H1 (cell line): ENCODE data around the gene CCNY. TPM values are rescaled to one million over a fixed set of nuclear protein-coding genes. Genes with fewer than 3 reads are reported as not detected.

Experiments used
- CEBPB ChIP-seq: IDR thresholded peaks from 2 replicates; pipeline ENCODE4 v1.6.1; 2012; ENCODE audit warnings: low read depth, low read length
- HDAC6 ChIP-seq: IDR thresholded peaks from one replicate; pipeline ENCODE4 v1.7.1; 2012; ENCODE audit warnings: low read depth, mild to moderate bottlenecking, inconsistent platforms, low read length, moderate library complexity
- polyA plus RNA-seq, 7 experiments: library from polyadenylated mRNA; depleted of rRNA in 3 of 7; stranded (reverse) in 5 of 7; unstranded in 2 of 7; fragments of >200 nt in 5 of 7; fragments of 200-250 nt in 2 of 7; gene quantifications; 1 replicate in 5 of 7; 2 replicates in 1 of 7; 4 replicates in 1 of 7; pipeline versions ENCODE4 v1.2.1 to v1.2.3, GENCODE V29; 2011 to 2013; ENCODE audit warnings: missing spikeins in 2 of 7, mixed read lengths in 2 of 7
- total RNA-seq: library from RNA; stranded (reverse); fragmentation: NEBNext Ultra II Directional; extraction: Animal tissue kit (Norgen Biotek cat#: 25700); gene quantifications from 2 replicates; pipeline ENCODE4 v1.2.1, GENCODE V29; 2021

CCNY gene
- total and polyA plus RNA-seq, 2 of the 8 experiments (the other 6 are each of a cell fraction or from before 2014, with no cell fraction given), result 25.3 to 68.2 TPM

- TF ChIP-seq HDAC6 (no peak), CEBPB (no peak)
Observed at GRCh38 chr10:35378541-35379210, 42.4 kb downstream of the CCNY start (continued).
